ENCODE data around the gene GSC2. TPM values are rescaled to one million over a fixed set of nuclear protein-coding genes. Genes with fewer than 3 reads are reported as not detected.

Gene GSC2
- total and polyA plus RNA-seq, 9 of the 15 experiments (the other 6 are each of a cell fraction or from before 2014, with no cell fraction given), result not detected

DNA sequence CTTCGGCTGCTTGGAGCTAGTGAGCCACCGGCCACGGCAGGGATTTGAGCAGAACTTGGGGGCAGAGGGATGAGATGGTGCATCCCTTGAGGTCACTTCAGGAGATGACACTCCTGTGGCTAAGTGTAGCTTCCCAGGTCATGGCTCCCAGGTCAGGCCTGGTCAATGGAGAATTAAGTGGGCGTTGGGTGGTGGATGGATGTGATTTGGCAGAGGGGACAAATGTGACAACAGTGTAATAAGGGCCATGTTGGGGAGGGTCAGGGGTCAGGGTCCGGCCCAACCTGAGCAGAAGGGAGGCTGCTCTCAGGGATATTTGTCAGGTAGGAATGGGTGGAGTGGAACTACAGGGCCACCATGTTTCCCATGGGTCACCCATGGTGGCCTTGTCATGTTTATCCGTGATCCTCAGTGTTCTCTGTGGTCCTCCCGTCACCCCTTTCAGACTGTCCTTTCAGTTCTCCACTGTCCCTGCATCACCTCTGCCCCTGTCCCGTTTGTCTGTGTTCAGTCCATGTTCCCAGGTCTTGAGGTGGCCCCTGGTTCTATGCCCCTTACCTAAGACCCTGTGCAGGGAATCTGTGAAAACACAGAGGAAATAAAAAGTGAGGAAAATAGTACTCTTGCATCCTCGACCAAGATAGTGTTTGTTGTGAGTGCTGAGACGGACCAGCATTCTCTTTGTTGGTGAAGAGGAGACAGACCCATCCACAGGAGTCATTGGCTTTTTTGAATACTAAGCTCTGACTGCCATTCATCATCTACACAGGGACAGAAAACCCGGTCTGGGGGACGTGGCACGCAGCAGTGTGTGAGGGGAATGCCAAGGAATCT is 22.3 kb upstream of the GSC2 start (continued):
- TF ChIP-seq BHLHE40 (IDR thresholded peaks at IDR 0.05; ENCODE audit: low read length) (no peak), NELFE (IDR thresholded peaks at IDR 0.05; ENCODE audit: insufficient read depth, insufficient read length) (no peak), KDM2B (CRISPR knock-in tag; IDR thresholded peaks at IDR 0.05) (no peak), CHD2 (IDR thresholded peaks at IDR 0.05; ENCODE audit: low read depth, low read length) (no peak), ELF4 (CRISPR knock-in tag; IDR thresholded peaks at IDR 0.05) (no peak), XRCC4 (IDR thresholded peaks at IDR 0.05; ENCODE audit: extremely low read depth, insufficient read depth, insufficient read length) (no peak), MCM7 (IDR thresholded peaks at IDR 0.05) (no peak), TEAD4 (IDR thresholded peaks at IDR 0.05; ENCODE audit: low read length) (no peak), TEAD4 (CRISPR knock-in tag; IDR thresholded peaks at IDR 0.05; ENCODE audit: borderline replicate concordance) (no peak), CBX1 (IDR thresholded peaks at IDR 0.05; ENCODE audit: low read depth) (no peak), TOE1 (IDR thresholded peaks at IDR 0.05; ENCODE audit: borderline replicate concordance) (no peak), TOE1 (CRISPR knock-in tag; IDR thresholded peaks at IDR 0.05; ENCODE audit: borderline replicate concordance, low read depth) (no peak), ZNF444 (CRISPR knock-in tag; IDR thresholded peaks at IDR 0.05) (0 out of 2 replicates have a peak, but pooled peaks have one; percentile 31), BCL6 (CRISPR knock-in tag; IDR thresholded peaks at IDR 0.05) (no peak), SIN3A (IDR thresholded peaks at IDR 0.05; ENCODE audit: borderline replicate concordance in 2 of 2, control insufficient read depth in 1 of 2, low read depth in 2 of 2, low read length in 2 of 2) (no peak), NCOA4 (IDR thresholded peaks at IDR 0.05; ENCODE audit: partially characterized antibody) (no peak), ZNF124 (CRISPR knock-in tag; IDR thresholded peaks at IDR 0.05) (no peak), TCF3 (CRISPR knock-in tag; IDR thresholded peaks at IDR 0.05) (no peak), STAT5A (IDR thresholded peaks at IDR 0.05; ENCODE audit: borderline replicate concordance, low read length) (no peak), NCOA6 (IDR thresholded peaks at IDR 0.05) (no peak), MAFK (IDR thresholded peaks at IDR 0.05; ENCODE audit: low read length) (no peak), RBFOX2 (IDR thresholded peaks at IDR 0.05; ENCODE audit: low read depth, low read length) (no peak)
- TF ChIP-seq, protein P1, sequence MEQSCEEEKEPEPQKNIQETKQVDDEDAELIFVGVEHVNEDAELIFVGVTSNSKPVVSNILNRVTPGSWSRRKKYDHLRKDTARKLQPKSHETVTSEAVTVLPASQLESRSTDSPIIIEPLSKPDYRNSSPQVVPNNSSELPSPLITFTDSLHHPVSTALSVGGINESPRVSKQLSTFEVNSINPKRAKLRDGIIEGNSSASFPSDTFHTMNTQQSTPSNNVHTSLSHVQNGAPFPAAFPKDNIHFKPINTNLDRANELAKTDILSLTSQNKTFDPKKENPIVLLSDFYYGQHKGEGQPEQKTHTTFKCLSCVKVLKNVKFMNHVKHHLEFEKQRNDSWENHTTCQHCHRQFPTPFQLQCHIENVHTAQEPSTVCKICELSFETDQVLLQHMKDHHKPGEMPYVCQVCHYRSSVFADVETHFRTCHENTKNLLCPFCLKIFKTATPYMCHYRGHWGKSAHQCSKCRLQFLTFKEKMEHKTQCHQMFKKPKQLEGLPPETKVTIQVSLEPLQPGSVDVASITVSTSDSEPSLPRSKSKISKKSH (CRISPR knock-in tag; IDR thresholded peaks at IDR 0.05), result 0 out of 2 replicates have a peak, but pooled peaks have one; percentile 33
- TF ChIP-seq, protein P2, sequence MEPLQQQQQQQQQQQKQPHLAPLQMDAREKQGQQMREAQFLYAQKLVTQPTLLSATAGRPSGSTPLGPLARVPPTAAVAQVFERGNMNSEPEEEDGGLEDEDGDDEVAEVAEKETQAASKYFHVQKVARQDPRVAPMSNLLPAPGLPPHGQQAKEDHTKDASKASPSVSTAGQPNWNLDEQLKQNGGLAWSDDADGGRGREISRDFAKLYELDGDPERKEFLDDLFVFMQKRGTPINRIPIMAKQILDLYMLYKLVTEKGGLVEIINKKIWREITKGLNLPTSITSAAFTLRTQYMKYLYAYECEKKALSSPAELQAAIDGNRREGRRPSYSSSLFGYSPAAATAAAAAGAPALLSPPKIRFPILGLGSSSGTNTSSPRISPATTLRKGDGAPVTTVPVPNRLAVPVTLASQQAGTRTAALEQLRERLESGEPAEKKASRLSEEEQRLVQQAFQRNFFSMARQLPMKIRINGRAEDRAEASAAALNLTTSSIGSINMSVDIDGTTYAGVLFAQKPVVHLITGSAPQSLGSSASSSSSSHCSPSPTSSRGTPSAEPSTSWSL (CRISPR knock-in tag; IDR thresholded peaks at IDR 0.05; ENCODE audit: borderline replicate concordance), result peak; percentile 75; the same call in 1 of the 2 replicates
- TF ChIP-seq, protein P3, sequence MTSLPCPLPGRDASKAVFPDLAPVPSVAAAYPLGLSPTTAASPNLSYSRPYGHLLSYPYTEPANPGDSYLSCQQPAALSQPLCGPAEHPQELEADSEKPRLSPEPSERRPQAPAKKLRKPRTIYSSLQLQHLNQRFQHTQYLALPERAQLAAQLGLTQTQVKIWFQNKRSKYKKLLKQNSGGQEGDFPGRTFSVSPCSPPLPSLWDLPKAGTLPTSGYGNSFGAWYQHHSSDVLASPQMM (CRISPR knock-in tag; IDR thresholded peaks at IDR 0.05), result no peak
- TF ChIP-seq, protein P4, sequence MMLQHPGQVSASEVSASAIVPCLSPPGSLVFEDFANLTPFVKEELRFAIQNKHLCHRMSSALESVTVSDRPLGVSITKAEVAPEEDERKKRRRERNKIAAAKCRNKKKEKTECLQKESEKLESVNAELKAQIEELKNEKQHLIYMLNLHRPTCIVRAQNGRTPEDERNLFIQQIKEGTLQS (IDR thresholded peaks at IDR 0.05), result no peak
- TF ChIP-seq, protein P4 (CRISPR knock-in tag; conservative IDR thresholded peaks at IDR 0.05), result no peak; the same call in 1 of the 2 replicates

All from K562 (cell line).